NCI-H1930 (cell line): Measurements from ENCODE around the gene COX6B2.

ENCODE experiments used
- DNase-seq, 2 experiments: peaks; one replicate each; lab custom pipeline; 2025; lab: John Stamatoyannopoulos, UW

The COX6B2 gene

DNA sequence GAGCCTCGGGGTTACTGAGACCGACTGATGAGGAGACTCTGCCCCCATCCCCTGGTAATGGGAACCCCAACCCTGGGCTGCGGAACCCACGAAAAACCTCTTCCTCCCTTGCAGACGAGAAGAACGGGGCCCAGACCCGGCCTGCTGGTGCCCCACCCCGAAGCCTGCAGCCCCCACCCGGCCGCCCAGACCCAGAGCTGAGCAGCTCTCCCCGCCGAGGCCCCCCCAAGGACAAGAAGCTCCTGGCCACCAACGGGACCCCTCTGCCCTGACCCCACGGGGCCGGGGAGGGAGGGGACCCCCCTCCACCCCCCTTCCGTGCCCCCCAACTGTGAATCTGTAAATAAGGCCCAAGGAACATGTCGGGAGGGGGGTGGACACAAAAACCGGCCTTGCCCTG lies 42.7 kb downstream of the COX6B2 start:
- no peak for DNase-seq

DNA sequence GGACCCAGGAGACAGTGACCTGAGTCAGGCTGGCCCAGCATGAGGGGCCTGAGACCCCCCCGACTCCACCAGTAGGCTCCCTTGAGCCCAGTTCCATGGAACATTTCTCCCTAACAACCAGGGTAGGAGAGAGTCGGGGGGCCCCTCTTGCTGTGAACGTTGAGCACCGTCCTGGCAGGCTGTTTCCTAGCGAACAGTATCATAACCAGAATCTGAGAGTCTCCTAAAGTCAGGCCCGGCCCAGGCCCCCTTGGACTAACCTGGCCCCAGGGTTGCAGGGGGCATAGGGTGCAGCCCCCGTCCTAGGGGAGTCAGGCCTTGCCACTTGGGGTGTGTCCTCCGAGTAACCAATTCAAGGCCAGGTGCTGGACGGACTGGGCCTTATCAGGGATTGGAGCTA lies 43.1 kb downstream of the COX6B2 start:
- DNase-seq = no peak

DNA sequence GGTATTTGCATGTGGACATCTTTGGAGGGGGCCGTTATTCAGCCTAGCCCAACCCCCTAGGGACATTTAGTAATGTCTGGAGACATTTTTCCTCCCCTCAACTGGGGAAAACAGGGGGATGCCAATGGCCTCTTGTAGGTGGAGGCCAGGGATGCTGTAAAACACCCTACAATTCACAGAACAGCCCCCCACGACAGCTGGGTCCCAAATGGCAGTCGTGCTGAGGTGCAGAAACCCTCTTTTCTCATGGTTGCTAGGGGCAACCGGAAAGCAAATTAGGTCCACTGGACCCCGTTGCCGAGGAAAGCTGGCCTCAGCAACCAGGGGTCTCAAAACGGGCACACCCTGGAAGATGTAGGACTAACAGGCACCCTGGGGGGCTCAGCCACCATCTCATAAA lies 44.0 kb downstream of the COX6B2 start:
- no peak for DNase-seq

DNA sequence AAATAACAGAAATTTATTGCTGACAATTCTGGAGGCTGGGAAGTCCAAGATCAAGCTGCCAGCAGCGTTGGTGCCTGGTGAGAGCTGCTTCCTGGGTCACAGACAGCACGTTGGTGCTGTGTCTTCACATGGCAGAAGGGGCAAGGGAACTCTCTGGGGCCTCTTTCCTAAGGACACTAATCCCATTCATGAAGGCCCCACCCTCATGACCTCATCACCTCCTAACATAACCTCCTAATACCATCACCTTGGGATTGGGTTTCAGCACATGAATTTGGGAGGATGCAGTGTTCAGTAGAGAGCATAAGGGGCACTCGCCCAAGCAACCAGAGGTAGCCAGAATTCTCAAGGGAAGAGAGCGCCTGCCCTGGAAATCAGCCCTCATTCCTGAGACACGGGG lies 45.1 kb downstream of the COX6B2 start:
- no peak for DNase-seq

DNA sequence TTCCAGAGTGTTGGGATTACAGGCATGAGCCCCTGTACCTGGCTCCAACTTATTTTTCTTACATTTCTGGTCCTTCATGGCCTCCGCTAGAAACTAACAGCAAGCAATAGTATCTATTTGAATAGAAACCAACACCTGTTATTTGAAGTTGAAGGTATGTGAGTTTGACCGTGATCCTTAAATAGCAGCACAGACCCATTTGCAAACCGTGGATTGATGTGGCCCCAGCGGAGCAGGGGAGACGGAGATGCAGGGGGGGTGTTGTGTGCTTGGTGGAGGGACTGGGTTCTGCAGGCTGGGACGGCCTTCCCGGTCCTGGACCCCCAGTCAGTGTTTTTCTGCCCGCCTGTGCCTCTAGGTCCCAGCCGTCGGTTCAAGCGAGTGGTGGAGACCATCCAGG lies 46.2 kb downstream of the COX6B2 start:
- DNase-seq = no peak

DNA sequence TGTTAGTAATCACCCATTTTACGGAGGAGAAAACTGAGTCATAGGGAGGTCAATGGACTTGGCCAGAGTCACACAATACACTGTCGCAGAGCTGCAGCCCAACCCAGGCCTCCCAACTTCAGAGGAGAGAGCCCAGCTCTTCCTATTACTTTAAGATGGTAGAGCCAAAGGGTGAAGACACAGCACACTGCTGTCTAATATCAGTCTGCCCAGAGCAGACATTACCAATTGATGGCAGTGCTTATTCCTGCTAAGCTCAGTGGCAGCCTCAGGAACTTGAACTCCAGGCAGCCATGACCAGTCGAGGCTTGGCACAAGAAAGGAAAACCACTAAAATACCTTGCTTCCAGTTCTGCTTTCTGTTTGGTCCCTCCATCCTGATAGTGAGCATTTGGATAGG lies 47.8 kb downstream of the COX6B2 start:
- DNase-seq = no peak

DNA sequence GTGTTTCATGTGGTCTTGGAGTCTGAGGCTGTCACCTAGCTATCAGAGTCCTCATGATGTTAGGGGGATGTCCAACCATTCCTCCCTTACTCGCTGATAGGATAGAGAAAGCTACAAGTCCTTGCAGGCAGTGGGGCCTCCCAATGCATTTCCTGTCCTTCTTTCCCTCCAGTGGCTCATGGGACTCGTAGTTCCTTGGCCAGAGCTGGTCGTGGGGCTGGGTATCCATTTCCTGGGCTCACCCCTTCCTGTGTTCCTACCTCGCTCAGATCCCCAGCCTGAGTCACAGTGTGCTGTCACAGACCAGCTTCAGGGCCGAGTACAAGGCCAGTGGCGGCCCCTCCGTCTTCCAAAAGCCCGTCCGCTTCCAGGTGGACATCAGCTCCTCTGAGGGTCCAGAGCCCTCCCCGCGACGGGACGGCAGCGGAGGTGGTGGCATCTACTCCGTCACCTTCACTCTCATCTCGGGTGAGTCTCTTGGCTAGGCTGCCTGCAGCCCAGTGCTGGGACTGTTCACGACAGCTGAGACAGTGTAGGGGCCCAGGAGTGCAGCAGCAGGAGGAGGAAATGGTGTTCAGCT lies 48.4 kb downstream of the COX6B2 start:
- DNase-seq = no peak

DNA sequence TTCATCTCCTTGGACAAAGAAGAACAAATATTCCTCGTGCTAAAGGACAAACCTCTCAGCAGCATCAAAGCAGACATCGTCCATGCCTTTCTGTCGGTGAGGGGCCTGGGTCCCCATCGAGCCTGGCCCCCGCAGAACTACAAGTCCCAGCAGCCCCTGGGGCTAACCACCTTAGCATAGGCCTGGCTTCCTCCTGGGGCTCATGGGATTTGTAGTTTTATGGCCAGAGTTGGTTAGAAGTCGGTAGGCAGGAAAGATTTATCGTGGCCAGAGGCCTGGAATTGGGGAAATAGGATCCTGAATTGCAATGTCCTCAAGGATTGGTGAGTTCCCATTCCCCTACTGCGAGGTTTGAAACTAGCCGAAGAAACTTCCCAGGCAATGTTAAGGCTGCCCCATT lies 49.0 kb downstream of the COX6B2 start:
- DNase-seq = peak; percentile 22 to 60

DNA sequence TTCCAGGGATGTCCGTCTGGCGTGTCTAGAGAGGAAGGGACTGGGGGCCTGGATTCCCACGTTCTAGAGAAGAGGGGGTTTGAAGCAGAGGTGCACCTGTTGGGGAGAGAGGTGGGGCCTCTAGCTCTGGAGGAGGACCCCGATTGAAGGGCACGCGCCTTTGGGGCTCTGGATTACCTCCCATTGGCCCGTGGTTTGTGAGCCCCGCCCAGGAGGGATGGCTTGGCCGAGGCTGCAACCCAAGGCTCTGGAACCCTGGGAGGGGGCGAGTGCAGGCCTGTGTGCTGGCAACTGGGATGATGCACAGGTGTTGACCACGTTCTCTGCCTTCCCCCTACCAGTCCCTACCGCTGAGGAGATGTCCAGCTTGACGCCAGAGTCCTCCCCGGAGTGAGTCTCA lies 49.5 kb downstream of the COX6B2 start:
- DNase-seq = no peak

DNA sequence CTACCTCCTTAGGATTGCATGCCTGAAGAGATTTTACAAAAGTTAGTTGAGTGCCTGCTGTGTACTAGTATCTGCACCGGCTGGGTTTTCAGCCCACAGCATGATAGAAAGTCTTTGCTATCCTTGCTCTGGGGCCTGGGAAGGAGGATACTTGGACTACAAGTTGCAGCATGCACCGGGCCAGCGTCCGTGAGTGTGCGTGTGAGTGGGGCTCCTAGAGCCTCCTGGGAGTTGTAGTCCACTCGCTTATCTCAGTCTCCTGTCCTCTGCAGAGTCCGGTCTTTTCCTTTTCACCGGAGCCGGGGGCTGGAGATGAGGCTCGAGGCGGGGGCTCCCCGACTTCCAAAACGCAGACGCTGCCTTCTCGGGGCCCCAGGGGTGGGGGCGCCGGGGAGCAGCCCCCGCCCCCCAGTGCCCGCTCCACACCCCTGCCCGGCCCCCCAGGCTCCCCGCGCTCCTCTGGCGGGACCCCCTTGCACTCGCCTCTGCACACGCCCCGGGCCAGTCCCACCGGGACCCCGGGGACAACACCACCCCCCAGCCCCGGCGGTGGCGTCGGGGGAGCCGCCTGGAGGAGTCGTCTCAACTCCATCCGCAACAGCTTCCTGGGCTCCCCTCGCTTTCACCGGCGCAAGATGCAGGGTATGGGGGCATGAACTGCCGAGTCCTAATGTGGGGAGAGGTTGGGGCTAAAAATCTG lies 50.1 kb downstream of the COX6B2 start:
- DNase-seq = peak; percentile 34 to 68

DNA sequence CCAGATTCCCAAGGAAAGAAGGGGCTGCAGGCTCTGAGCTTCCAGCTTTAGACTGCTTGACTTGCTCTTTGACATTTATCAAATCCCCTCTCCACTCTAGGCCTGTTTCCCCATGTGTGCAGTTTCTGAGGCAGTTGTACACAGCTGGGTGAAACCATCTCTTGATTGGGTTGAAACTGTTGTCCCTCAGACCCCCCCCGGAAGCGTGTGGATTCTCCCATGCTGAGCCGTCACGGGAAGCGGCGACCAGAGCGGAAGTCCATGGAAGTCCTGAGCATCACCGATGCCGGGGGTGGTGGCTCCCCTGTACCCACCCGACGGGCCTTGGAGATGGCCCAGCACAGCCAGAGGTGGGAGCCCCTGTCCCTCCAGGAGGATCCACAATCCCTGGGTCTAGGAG lies 51.0 kb downstream of the COX6B2 start:
- DNase-seq = no peak

DNA sequence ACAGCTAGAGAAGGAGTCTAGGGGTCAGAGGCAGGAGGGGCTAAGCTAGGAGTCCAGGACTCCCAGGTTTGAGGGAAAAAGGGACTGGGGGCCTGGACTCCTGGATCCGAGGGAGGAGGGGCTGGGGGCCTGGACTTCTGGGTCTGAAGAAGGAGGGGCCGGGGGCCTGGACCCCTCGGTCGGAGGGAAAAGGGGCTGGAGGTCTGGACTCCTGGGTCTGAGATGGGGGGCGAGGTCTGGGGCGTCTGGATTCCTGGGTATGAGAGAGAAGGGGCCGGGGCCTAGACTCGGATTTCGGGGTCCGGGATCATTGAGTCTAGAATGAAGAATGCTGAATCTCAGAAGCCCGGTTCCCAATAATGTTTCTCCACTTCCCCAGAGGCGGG lies 52.2 kb downstream of the COX6B2 start:
- DNase-seq = no peak

DNA sequence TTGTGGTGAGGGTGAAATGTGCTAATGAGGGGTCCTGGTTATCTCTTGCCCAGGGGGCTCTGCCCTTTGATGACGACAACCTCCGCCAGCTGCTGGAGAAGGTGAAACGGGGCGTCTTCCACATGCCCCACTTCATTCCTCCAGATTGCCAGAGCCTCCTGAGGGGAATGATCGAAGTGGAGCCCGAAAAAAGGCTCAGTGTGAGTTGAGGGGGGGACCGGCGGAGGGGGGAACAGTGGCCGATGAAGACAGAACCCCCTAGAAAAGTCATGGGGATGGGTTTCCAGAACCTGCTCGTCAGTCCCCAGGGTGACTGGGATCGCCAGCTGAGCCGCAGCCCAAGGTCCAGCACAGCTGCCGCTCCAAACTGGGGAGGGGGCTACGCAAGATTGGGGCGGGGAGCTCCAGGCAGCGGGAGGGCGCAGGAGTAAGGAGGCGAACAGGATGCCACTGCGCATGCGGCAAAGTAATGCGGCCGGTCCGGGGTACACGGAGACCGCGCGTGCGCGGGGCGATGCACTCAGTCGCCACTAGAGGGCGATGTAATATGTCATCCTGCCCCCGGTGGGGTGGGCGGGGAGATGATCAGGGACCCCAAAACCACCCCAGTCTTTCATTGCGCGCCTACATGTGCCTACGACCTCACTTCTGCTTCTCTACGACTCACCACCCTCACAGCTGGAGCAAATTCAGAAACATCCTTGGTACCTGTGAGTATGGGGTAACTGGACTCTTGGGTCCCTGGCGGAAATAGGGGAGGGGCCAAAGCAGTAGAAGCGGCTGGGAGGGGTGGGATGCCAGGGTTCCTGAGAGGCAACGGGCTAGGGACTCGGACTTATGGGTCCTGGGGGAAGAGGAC lies 52.8 kb downstream of the COX6B2 start:
- peak; percentile 81 to 91 for DNase-seq

DNA sequence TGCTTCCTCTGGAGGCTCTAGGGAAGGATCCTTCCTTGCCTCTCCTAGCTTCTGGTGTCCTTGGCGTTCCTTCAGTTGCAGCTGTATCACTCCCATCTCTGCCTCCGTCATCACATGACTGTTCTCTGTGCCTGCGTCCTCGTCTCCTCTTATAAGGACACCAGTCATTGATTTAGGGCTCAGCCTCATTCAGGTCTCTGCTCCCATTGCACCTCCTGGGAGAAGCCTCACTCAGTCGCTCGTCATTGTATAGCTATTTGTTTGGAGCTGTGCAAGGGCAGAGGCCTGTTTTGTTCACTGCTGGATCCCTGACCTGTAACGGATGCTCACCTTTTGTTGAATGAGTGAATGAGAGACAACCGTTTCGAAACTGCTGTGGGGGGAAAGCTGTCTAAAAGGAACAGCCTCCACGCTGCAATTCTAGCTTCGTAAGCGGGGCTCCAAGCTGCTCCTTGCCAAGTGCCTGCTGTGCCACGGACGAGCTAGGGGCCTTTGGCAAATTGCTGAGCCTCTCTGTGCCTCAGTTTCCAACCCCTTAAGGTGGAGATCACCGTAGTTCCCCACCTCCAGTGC lies 53.5 kb downstream of the COX6B2 start:
- no peak for DNase-seq

DNA sequence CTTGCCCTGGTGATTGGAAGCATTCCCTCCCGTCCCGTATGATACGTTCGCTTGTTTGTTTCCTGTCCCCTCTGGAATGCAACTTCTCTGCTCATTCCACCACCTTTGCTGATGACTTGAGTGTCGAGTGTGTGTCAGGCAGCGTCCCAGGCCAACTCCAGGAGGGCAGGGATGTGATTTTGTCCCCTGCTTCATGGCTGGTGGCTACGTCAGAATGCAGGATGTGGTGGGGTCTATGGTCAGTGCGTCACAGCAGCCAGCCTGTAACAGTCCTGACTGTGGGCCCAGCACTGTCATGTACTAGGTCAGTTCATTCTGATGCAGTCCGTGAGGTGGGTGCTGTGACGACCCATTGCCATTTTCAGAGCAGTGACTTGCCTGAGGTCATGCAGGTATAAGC lies 54.5 kb downstream of the COX6B2 start:
- no peak for DNase-seq
